Cardiac muscle cell (in vitro differentiated cells and primary cell): ENCODE measurements around the gene PRCD. TPM values are rescaled to one million over a fixed set of nuclear protein-coding genes. Genes with fewer than 3 reads are reported as not detected.
"Not testable (repeated sequence)": the region's sequence is repeated elsewhere in the genome, so short reads cannot be mapped to it uniquely, and the experiment has no call there.

ENCODE experiments used
- DNase-seq, 2 donors: peaks; one replicate each; pipeline versions ENCODE4 v3.0.0 to v3.0.0-alpha.2; 2010 to 2017; ENCODE audit warnings: low read depth in 1 of 2, low spot score in 1 of 2
- H3K27ac ChIP-seq: fragments of 200-600 bp; sonication (generic); 2 replicates; pipeline ENCODE4 v1.5.1; 2016
- H3K27me3 ChIP-seq: fragments of 200-600 bp; sonication (generic); 2 replicates; pipeline ENCODE4 v1.6.0; 2016; ENCODE audit warnings: control low read depth
- H3K36me3 ChIP-seq: fragments of 200-600 bp; sonication (generic); 2 replicates; pipeline ENCODE4 v1.5.1; 2016; ENCODE audit warnings: control low read depth
- H3K4me1 ChIP-seq: fragments of 200-600 bp; sonication (generic); 2 replicates; pipeline ENCODE4 v1.8.1; 2017; ENCODE audit warnings: low read depth, mild to moderate bottlenecking, mixed run types
- H3K4me3 ChIP-seq: fragments of 200-600 bp; sonication (generic); 2 replicates; pipeline ENCODE4 v1.5.1; 2016; ENCODE audit warnings: mild to moderate bottlenecking
- H3K9me3 ChIP-seq: fragments of 200-600 bp; sonication (generic); 2 replicates; pipeline ENCODE4 v1.5.1; 2017; ENCODE audit warnings: low read depth, mild to moderate bottlenecking, control low read depth
- CTCF ChIP-seq: IDR thresholded peaks from 2 replicates; pipeline ENCODE4 v1.5.1; 2012; ENCODE audit warnings: low read depth, mild to moderate bottlenecking, low read length
- polyA plus RNA-seq: library from polyadenylated mRNA; unstranded; fragments of >200 nt; fragmentation: Nextera tagmentation; extraction: Ambion mirVana; gene quantifications from 2 replicates; pipeline ENCODE4 v1.2.1, GENCODE V29; 2016
- total RNA-seq: library from RNA; depleted of rRNA; stranded (reverse); fragments of >200 nt; gene quantifications from 2 replicates; pipeline ENCODE4 v1.2.3, GENCODE V29; 2016

The PRCD gene
- total and polyA plus RNA-seq, 2 experiments from 2014 or later: 7.3 to 14.4 TPM

- no peak for DNase-seq
These were observed 8.3 kb upstream of the PRCD start for GRCh38 chr17:76531486-76532038.

GRCh38 chr17:76532072-76532651 lies 7.7 kb upstream of the PRCD start:
- Histone ChIP-seq H3K4me3 (no peak overlapping the region), H3K27me3 (peaks cover 10% of the 10 kb centered on the region), H3K4me1 (peaks cover 26% of the 10 kb centered on the region), H3K9me3 (no peaks in the 10 kb centered on the region), H3K27ac (no peak overlapping the region), H3K36me3 (no peaks in the 10 kb centered on the region)
- peak in 1 of 2 donors; percentile 28 for DNase-seq
- TF ChIP-seq CTCF: no peak

More at GRCh38 chr17:76531486-76532038, 8.3 kb upstream of the PRCD start:
- H3K27me3 ChIP-seq: peaks cover 4% of the 10 kb centered on the region
- peaks cover 26% of the 10 kb centered on the region for H3K4me1 ChIP-seq
- no peaks in the 10 kb centered on the region for H3K36me3 ChIP-seq
- no peaks in the 10 kb centered on the region for H3K9me3 ChIP-seq
- no peak overlapping the region for H3K4me3 ChIP-seq
- no peak for TF ChIP-seq CTCF
- H3K27ac ChIP-seq: no peak overlapping the region

- peaks cover 26% of the 10 kb centered on the region for H3K4me1 ChIP-seq
- peaks cover 25% of the 10 kb centered on the region for H3K27me3 ChIP-seq
These were observed 6.0 kb upstream of the PRCD start for GRCh38 chr17:76533640-76534359.

GRCh38 chr17:76534831-76535732 lies 4.8 kb upstream of the PRCD start:
- TF ChIP-seq CTCF: no peak
- H3K36me3 ChIP-seq: no peaks in the 10 kb centered on the region
- H3K4me1 ChIP-seq: peaks cover 18% of the 10 kb centered on the region
- DNase-seq: peak in 1 of 2 donors; percentile 65
- no peak overlapping the region for H3K4me3 ChIP-seq
- H3K27me3 ChIP-seq: peaks cover 31% of the 10 kb centered on the region
- peak overlapping the region; percentile 80 for H3K27ac ChIP-seq
- no peaks in the 10 kb centered on the region for H3K9me3 ChIP-seq

More at GRCh38 chr17:76533640-76534359, 6.0 kb upstream of the PRCD start:
- not testable (repeated sequence) for H3K36me3 ChIP-seq, H3K4me3 ChIP-seq, DNase-seq, H3K9me3 ChIP-seq
- peak overlapping the region; percentile 80 for H3K27ac ChIP-seq

GRCh38 chr17:76535788-76536510 lies 3.9 kb upstream of the PRCD start:
- no peaks in the 10 kb centered on the region for H3K9me3 ChIP-seq
- no peaks in the 10 kb centered on the region for H3K36me3 ChIP-seq
- DNase-seq: no peak
- peaks cover 17% of the 10 kb centered on the region for H3K4me1 ChIP-seq
- H3K27me3 ChIP-seq: peaks cover 31% of the 10 kb centered on the region
- H3K27ac ChIP-seq: peak overlapping the region; percentile 80
- H3K4me3 ChIP-seq: no peak overlapping the region
- TF ChIP-seq CTCF: no peak
